Large intestine (tissue), 3 donors: ENCODE data around the gene ACVR1B. TPM values are rescaled to one million over a fixed set of nuclear protein-coding genes. Genes with fewer than 3 reads are reported as not detected.

Experiments used
- DNase-seq, 2 donors: peaks; one replicate each; pipeline versions ENCODE4 v3.0.0 to v3.0.0-alpha.2; 2013
- H3K27ac ChIP-seq: one replicate; pipeline ENCODE4 v1.5.1; 2013; ENCODE audit warnings: low read length
- H3K27me3 ChIP-seq: 2 replicates; pipeline ENCODE4 v1.6.1; 2013; ENCODE audit warnings: low read length; ENCODE audit not compliant: control insufficient read depth, insufficient read depth
- H3K36me3 ChIP-seq: 2 replicates; pipeline ENCODE4 v1.6.1; 2013; ENCODE audit warnings: low read length; ENCODE audit not compliant: control insufficient read depth, insufficient read depth
- H3K4me1 ChIP-seq: one replicate; pipeline ENCODE4 v1.6.1; 2013; ENCODE audit warnings: low read length; ENCODE audit not compliant: control insufficient read depth, insufficient read depth
- H3K4me3 ChIP-seq: one replicate; pipeline ENCODE4 v1.5.1; 2013; ENCODE audit warnings: low read length
- H3K9me3 ChIP-seq: one replicate; pipeline ENCODE4 v1.6.1; 2013; ENCODE audit warnings: mild to moderate bottlenecking, low read depth, low read length, moderate library complexity; ENCODE audit not compliant: control insufficient read depth
- WGBS: methylation state at CpG from one replicate; pipeline ENCODE4 v1.1.5; 2013; ENCODE audit warnings: low lambda C conversion rate; ENCODE audit not compliant: insufficient coverage; 5-methylcytosine and 5-hydroxymethylcytosine counted together
- polyA plus RNA-seq: library from polyadenylated mRNA; unstranded; fragments of 120-200 nt; gene quantifications from one replicate; pipeline ENCODE4 v1.2.1, GENCODE V29; 2013

ACVR1B gene
- polyA plus RNA-seq, 1 donor, result 60.3 TPM

DNA sequence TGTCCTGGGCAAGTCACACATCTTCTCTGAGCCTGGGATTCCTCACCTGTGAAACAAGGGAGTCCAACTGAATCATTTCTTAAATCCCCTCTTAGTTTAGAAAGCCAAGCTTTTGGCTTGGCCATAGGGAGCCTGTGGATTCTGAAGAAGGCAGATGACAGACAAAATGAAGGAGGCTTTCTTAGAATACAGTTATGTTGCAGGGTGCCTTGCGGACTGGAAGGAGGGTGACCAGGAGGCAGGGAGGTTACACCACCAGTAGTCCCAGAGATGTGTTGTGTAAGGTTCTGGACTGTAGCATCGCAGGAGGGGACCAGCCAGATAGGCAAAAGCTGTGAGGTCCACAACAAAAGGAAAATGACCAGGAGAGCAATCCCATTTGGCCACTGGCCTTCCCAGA is 8.2 kb upstream of the ACVR1B start:
- H3K4me1 ChIP-seq, result no peaks in the 10 kb centered on the region
- no peak for DNase-seq
- no peaks in the 10 kb centered on the region for H3K9me3 ChIP-seq
- H3K27me3 ChIP-seq, result no peaks in the 10 kb centered on the region
- WGBS, result no CpG with 5 or more reads among the region's 2 CpGs
- no peaks in the 10 kb centered on the region for H3K36me3 ChIP-seq
- no peak overlapping the region for H3K27ac ChIP-seq
- no peak overlapping the region for H3K4me3 ChIP-seq

DNA sequence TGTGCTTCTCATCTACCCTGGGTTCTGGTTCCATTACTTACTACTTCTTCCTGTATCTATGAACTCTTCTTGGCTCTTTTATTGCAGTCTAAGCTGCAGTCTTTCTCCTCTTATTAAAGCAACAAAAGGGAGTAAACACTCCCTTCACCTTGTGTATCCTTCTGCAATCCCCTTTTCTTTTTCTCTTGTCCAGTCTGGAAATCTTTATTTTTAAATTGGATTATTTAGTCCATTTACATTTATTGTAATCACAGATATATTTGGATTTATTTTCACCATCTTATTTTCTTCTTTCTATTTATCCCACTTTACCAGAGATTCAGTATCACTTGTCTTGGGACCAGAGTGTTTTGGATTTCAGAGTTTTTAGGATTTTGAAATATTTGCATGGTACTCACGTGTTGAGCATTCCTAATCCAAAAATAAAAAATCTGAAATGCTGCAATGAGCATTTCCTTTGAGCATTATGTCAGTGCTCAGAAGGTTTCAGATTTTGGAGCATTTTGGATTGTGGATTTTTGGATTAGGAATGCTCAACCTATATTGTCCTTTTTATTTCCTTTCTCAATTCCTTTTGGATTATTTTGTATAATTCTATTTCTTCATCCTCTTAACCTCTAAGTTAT is 6.8 kb upstream of the ACVR1B start:
- Histone ChIP-seq H3K27ac (no peak overlapping the region), H3K4me1 (no peaks in the 10 kb centered on the region), H3K36me3 (no peaks in the 10 kb centered on the region), H3K27me3 (peaks cover under 1% of the 10 kb centered on the region), H3K9me3 (no peaks in the 10 kb centered on the region), H3K4me3 (no peak overlapping the region)
- no peak for DNase-seq
- 100% methylated on average over 1 of the region's 1 CpG for WGBS

GRCh38 chr12:51947246-51947996 is 4.1 kb upstream of the ACVR1B start:
- Histone ChIP-seq H3K9me3 (no peaks in the 10 kb centered on the region), H3K4me3 (no peak overlapping the region), H3K36me3 (no peaks in the 10 kb centered on the region), H3K27ac (no peak overlapping the region), H3K27me3 (peaks cover 4% of the 10 kb centered on the region), H3K4me1 (no peaks in the 10 kb centered on the region)
- DNase-seq, result peak in 1 of 2 donors; percentile 68
- 58% methylated on average over 2 of the region's 8 CpGs for WGBS

DNA sequence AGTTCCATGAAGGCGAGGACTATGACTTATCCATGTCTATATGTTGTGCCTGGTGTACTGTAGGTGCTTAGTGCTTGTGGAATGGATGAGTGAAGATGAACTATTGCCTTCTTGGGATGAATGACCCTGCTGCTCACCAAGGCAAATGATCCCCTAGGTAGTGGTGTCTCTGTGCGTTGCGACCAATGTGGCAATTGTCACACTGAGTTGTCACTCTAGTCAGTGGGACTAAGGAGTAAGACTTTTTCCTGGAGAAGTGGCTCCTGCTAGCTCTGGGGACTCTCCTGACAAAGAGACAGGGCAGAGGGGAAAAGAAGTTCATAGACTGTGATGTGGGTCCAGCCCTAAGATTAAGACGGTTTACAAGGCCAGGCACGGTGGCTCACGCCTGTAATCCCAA is 3.4 kb upstream of the ACVR1B start:
- H3K4me1 ChIP-seq, result no peaks in the 10 kb centered on the region
- no CpG with 5 or more reads among the region's 6 CpGs for WGBS
- no peak overlapping the region for H3K27ac ChIP-seq
- H3K36me3 ChIP-seq, result no peaks in the 10 kb centered on the region
- H3K27me3 ChIP-seq, result peaks cover 4% of the 10 kb centered on the region
- H3K4me3 ChIP-seq, result no peak overlapping the region
- no peak for DNase-seq
- H3K9me3 ChIP-seq, result no peaks in the 10 kb centered on the region

DNA sequence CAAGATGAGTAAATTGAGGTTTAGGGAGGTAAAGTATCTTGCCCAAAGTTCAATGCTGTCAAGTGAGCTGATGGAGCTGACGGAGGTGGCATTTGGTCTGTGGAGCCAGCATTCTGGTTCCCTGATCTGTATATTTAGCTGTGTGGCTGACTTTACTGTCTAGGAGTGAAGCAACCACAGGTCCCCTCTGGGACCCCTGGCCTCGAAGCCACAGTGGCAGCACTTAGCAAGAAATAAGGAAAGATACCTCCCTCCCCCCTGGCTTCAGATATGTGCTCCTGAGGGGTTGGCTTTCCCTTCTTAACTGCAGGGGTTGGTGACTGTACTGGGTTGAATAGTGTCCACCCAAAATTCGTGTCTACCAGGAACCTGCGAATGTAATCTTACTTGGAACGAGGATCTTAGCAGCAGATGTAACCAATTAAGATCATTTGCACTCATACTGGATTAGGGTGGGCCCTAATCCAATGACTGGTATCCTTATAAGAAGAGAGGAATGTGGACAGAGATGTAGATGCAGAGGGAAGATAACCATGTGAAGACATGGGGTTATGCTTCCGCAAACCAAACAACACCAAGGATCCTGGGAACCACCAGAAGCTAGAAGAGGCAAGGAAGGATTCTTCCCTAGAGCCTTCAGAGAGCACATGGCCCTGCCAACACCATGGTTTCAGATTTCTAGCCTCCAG is 2.0 kb upstream of the ACVR1B start:
- Histone ChIP-seq H3K27ac (no peak overlapping the region), H3K4me3 (no peak overlapping the region), H3K4me1 (peaks cover 4% of the 10 kb centered on the region), H3K9me3 (no peaks in the 10 kb centered on the region), H3K27me3 (peaks cover 4% of the 10 kb centered on the region), H3K36me3 (no peaks in the 10 kb centered on the region)
- DNase-seq, result no peak
- WGBS, result no CpG with 5 or more reads among the region's 6 CpGs

GRCh38 chr12:51950682-51951198 is 759 bp upstream of the ACVR1B start:
- Histone ChIP-seq H3K9me3 (no peaks in the 10 kb centered on the region), H3K36me3 (no peaks in the 10 kb centered on the region), H3K27me3 (peaks cover 4% of the 10 kb centered on the region), H3K4me3 (peak overlapping the region; percentile 48), H3K27ac (peak overlapping the region; percentile 37), H3K4me1 (peaks cover 12% of the 10 kb centered on the region)
- DNase-seq, result no peak
- WGBS, result no CpG with 5 or more reads among the region's 5 CpGs

DNA sequence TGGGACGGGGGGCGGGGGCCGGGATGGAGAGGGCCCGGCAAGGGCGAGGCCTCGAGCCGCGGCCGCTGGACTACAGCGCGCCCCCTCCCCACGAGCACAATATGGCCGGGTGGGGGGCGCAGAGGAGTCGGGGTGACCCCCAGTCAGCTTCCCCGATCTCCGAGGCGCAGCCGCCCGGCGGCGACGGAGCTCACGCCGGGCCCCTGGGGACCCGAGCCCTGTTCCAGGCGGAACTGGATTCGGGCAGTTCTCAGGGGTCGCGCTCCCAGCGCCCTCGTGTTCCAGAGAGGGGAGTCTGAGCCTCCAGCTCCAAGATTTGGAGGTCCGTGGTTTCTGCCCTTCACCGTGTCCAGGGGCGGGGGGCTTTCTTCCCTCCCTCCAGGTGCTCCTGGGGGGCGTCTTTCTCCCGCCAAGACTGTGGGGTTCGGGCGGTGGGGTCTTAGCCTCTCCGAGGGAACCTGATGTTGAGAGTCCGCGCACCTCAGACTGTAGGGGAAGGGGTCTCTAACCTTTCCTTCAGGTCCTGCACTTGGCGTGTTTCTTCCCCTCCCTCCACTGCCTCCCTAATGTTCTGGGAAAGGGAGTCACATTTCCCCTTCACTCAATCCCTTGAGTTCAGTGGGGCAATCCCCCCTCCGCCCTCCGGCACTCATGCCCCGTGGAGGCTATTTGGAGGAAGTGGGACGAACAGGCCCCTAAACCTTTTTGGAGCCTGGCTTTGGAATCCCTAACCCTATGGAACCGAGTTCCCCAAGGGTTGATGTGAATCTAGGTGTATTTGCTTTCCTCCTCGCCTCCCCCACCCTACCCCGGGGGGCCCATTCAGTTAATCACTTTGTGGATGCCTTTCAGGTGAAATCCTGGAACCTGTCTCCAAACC is 584 bp downstream of the ACVR1B start:
- peaks cover 4% of the 10 kb centered on the region for H3K27me3 ChIP-seq
- peaks cover 23% of the 10 kb centered on the region for H3K4me1 ChIP-seq
- peak overlapping the region; percentile 96 for H3K4me3 ChIP-seq
- peak in 1 of 2 donors; percentile 41 for DNase-seq
- H3K9me3 ChIP-seq, result no peaks in the 10 kb centered on the region
- H3K36me3 ChIP-seq, result peaks cover 4% of the 10 kb centered on the region
- WGBS, result no CpG with 5 or more reads among the region's 50 CpGs
- H3K27ac ChIP-seq, result peak overlapping the region; percentile 84

DNA sequence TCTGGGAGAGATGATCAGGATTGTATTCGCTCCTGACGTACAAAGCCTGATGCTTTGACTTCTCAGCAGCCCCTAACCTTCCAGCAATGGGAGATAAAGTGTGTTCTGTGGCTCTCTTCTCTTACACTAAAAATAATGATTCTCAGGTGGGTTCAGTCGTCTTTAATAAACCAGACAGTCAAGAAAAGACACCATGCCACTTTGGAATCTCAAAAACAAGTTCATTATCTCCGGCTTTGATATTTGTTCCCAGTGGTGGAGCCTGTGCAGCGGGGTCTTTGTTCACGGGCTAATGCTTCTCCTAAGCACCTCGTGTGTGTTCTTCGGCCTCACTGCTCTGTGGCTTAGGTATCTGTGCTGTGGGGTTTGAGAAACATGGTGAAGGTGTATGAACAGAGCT is 1.6 kb downstream of the ACVR1B start:
- Histone ChIP-seq H3K4me3 (peak overlapping the region; percentile 96), H3K4me1 (peaks cover 23% of the 10 kb centered on the region), H3K9me3 (no peaks in the 10 kb centered on the region), H3K27me3 (peaks cover 4% of the 10 kb centered on the region), H3K27ac (peak overlapping the region; percentile 84), H3K36me3 (peaks cover 4% of the 10 kb centered on the region)
- peak in 1 of 2 donors; percentile 53 for DNase-seq
- WGBS, result no CpG with 5 or more reads among the region's 8 CpGs

- no peak for DNase-seq
- peaks cover 4% of the 10 kb centered on the region for H3K27me3 ChIP-seq
- H3K4me3 ChIP-seq, result peak overlapping the region; percentile 96
- H3K27ac ChIP-seq, result peak overlapping the region; percentile 84
- 20% methylated on average over 1 of the region's 4 CpGs for WGBS
- no peaks in the 10 kb centered on the region for H3K9me3 ChIP-seq
- H3K36me3 ChIP-seq, result peaks cover 4% of the 10 kb centered on the region
- H3K4me1 ChIP-seq, result peaks cover 30% of the 10 kb centered on the region
These were observed 2.4 kb downstream of the ACVR1B start for GRCh38 chr12:51953864-51954263.
